ENCODE measurements around the gene COA3.

COA3 gene

DNA sequence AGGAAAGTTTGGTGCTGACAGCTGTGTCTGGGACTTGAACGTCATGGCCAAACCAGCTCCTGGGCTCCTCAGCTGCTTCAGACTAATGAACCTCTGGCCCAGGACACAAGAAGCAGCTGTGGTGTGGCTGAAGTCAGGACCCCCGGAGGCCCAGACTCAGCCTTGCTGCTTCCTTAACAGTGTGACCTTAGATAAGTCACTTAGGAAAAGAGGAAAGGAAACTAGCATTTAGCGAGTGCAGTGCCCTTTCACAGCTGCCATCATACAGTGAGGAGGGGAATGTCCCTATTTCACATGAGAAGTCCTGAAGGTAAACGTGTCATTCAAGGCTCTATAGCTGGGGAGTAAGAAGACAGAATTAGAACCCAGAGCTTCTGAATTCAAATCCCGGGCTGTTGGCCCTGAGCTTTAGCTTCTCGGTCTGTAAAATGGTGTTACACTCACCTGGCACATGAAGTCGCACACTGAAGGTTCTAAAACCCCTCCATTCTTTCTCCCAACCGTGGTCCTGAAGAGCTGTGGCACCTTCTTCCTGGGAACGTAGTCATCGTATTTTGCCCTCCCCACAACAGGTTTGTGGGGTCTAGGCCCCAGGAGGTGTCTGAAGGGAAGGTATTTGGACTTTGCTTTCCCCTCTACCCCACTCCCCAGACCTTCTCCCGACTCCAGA, 38.4 kb downstream of the COA3 start:
- Histone ChIP-seq H3K4me3 (ENCODE audit: low read length, poor library complexity, severe bottlenecking) (no peak overlapping the region), H3K4me1 (ENCODE audit: insufficient read depth, low read length, poor library complexity, severe bottlenecking) (no peaks in the 10 kb centered on the region), H3K27me3 (ENCODE audit: insufficient read depth, low read length, poor library complexity, severe bottlenecking) (peaks cover 12% of the 10 kb centered on the region), H3K79me2 (ENCODE audit: insufficient read depth, low read length) (no peaks in the 10 kb centered on the region), H4K20me1 (ENCODE audit: insufficient read depth, low read length, poor library complexity, severe bottlenecking) (no peaks in the 10 kb centered on the region), H3K9ac (ENCODE audit: low read depth, low read length, poor library complexity, severe bottlenecking) (no peak overlapping the region), H2AFZ (ENCODE audit: low read length) (no peak overlapping the region), H3K9me3 (ENCODE audit: insufficient read depth, low read depth, low read length) (no peaks in the 10 kb centered on the region), H3F3A (ENCODE audit: low read depth) (no peaks in the 10 kb centered on the region), H3K9me2 (replicated peaks; ENCODE audit: low read depth, low read length) (no peaks in the 10 kb centered on the region), H3K4me2 (ENCODE audit: low read depth, low read length, poor library complexity, severe bottlenecking) (no peak overlapping the region), H3K36me3 (ENCODE audit: insufficient read depth, low read length) (no peaks in the 10 kb centered on the region)
- no peak for TF ChIP-seq EZH2phosphoT487 (IDR thresholded peaks at IDR 0.05; ENCODE audit: borderline replicate concordance)
- TF ChIP-seq, protein P1, sequence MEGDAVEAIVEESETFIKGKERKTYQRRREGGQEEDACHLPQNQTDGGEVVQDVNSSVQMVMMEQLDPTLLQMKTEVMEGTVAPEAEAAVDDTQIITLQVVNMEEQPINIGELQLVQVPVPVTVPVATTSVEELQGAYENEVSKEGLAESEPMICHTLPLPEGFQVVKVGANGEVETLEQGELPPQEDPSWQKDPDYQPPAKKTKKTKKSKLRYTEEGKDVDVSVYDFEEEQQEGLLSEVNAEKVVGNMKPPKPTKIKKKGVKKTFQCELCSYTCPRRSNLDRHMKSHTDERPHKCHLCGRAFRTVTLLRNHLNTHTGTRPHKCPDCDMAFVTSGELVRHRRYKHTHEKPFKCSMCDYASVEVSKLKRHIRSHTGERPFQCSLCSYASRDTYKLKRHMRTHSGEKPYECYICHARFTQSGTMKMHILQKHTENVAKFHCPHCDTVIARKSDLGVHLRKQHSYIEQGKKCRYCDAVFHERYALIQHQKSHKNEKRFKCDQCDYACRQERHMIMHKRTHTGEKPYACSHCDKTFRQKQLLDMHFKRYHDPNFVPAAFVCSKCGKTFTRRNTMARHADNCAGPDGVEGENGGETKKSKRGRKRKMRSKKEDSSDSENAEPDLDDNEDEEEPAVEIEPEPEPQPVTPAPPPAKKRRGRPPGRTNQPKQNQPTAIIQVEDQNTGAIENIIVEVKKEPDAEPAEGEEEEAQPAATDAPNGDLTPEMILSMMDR (conservative IDR thresholded peaks at IDR 0.05; ENCODE audit: low read length) = no peak

GRCh38 chr17:42754782-42755181, 43.7 kb downstream of the COA3 start:
- H3K27me3 ChIP-seq (ENCODE audit: insufficient read depth, low read length, poor library complexity, severe bottlenecking) = no peaks in the 10 kb centered on the region
- H3K79me2 ChIP-seq (ENCODE audit: insufficient read depth, low read length) = no peaks in the 10 kb centered on the region
- H3K4me1 ChIP-seq (ENCODE audit: insufficient read depth, low read length, poor library complexity, severe bottlenecking) = no peaks in the 10 kb centered on the region
- no peak overlapping the region for H3K4me3 ChIP-seq (ENCODE audit: low read length, poor library complexity, severe bottlenecking)
- no peaks in the 10 kb centered on the region for H3F3A ChIP-seq (ENCODE audit: low read depth)
- H4K20me1 ChIP-seq (ENCODE audit: insufficient read depth, low read length, poor library complexity, severe bottlenecking) = no peaks in the 10 kb centered on the region
- TF ChIP-seq, protein P1 (conservative IDR thresholded peaks at IDR 0.05; ENCODE audit: low read length) = no peak
- TF ChIP-seq EZH2phosphoT487 (IDR thresholded peaks at IDR 0.05; ENCODE audit: borderline replicate concordance) = no peak
- H3K9me3 ChIP-seq (ENCODE audit: insufficient read depth, low read depth, low read length) = no peaks in the 10 kb centered on the region
- no peak overlapping the region for H3K4me2 ChIP-seq (ENCODE audit: low read depth, low read length, poor library complexity, severe bottlenecking)
- no peaks in the 10 kb centered on the region for H3K9me2 ChIP-seq (replicated peaks; ENCODE audit: low read depth, low read length)
- no peak overlapping the region for H3K9ac ChIP-seq (ENCODE audit: low read depth, low read length, poor library complexity, severe bottlenecking)
- H2AFZ ChIP-seq (ENCODE audit: low read length) = no peak overlapping the region
- no peaks in the 10 kb centered on the region for H3K36me3 ChIP-seq (ENCODE audit: insufficient read depth, low read length)

GRCh38 chr17:42751628-42752027, 46.9 kb downstream of the COA3 start:
- Histone ChIP-seq H3F3A (ENCODE audit: low read depth) (no peaks in the 10 kb centered on the region), H3K9ac (ENCODE audit: low read depth, low read length, poor library complexity, severe bottlenecking) (no peak overlapping the region), H3K9me2 (replicated peaks; ENCODE audit: low read depth, low read length) (no peaks in the 10 kb centered on the region), H3K79me2 (ENCODE audit: insufficient read depth, low read length) (no peaks in the 10 kb centered on the region), H3K4me1 (ENCODE audit: insufficient read depth, low read length, poor library complexity, severe bottlenecking) (no peaks in the 10 kb centered on the region), H3K36me3 (ENCODE audit: insufficient read depth, low read length) (no peaks in the 10 kb centered on the region), H3K9me3 (ENCODE audit: insufficient read depth, low read depth, low read length) (no peaks in the 10 kb centered on the region), H2AFZ (ENCODE audit: low read length) (no peak overlapping the region), H3K27me3 (ENCODE audit: insufficient read depth, low read length, poor library complexity, severe bottlenecking) (no peaks in the 10 kb centered on the region), H4K20me1 (ENCODE audit: insufficient read depth, low read length, poor library complexity, severe bottlenecking) (no peaks in the 10 kb centered on the region), H3K4me3 (ENCODE audit: low read length, poor library complexity, severe bottlenecking) (no peak overlapping the region), H3K4me2 (ENCODE audit: low read depth, low read length, poor library complexity, severe bottlenecking) (no peak overlapping the region)
- no peak for TF ChIP-seq EZH2phosphoT487 (IDR thresholded peaks at IDR 0.05; ENCODE audit: borderline replicate concordance)
- TF ChIP-seq, protein P1 (conservative IDR thresholded peaks at IDR 0.05; ENCODE audit: low read length) = no peak

Measured in Loucy (cell line).